Measurements from ENCODE around the gene KLC1. TPM values are rescaled to one million over a fixed set of nuclear protein-coding genes. Genes with fewer than 3 reads are reported as not detected.

KLC1 gene
- total RNA-seq, 1 donor from 2014 or later: 975 TPM

DNA sequence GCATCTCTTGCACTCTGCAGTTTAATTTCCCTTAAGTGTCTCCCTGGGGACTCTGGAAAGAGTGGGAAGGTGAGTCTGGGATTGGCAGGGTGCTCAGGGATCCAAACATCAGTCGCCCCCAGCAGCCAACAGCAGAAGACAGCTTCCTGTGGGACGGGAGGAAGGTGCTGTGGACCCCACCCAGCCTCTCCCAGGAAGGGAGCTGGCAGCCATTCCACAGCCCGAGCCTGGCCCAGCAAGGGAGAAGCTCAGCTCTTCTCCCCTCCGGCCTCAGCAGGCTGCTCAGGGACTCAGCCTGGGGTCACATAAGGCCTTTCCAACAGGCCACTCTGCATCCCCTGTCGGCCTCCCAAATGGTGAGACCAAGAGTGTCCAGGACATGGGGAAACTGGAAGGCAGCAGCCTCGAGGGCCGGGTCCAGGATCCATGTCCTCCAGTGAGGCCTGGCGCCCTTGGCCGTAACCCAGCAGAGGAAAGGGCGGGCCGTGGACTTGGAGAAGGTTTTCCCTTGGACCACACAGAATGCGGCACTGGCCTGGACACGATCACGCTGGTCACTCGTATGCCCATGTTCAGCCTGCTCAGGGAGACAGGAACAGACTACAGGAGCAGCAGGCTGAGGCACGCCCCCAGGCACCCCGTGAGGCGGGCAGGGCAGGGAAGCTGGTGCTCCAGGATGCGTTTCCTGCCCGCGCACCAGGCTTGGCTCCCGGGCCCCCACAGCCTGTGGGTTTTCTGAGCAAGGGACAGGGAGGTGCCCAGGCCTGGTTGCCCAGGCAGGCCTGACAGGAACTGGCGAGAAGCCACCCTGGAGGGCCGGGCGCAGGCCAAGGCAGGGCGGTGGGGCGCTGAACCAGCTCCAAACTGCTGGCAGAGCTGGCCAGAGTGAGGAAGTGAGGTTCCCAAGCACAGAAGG is 82.8 kb downstream of the KLC1 start:
- TF ChIP-seq, protein P1, sequence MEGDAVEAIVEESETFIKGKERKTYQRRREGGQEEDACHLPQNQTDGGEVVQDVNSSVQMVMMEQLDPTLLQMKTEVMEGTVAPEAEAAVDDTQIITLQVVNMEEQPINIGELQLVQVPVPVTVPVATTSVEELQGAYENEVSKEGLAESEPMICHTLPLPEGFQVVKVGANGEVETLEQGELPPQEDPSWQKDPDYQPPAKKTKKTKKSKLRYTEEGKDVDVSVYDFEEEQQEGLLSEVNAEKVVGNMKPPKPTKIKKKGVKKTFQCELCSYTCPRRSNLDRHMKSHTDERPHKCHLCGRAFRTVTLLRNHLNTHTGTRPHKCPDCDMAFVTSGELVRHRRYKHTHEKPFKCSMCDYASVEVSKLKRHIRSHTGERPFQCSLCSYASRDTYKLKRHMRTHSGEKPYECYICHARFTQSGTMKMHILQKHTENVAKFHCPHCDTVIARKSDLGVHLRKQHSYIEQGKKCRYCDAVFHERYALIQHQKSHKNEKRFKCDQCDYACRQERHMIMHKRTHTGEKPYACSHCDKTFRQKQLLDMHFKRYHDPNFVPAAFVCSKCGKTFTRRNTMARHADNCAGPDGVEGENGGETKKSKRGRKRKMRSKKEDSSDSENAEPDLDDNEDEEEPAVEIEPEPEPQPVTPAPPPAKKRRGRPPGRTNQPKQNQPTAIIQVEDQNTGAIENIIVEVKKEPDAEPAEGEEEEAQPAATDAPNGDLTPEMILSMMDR (IDR thresholded peaks at IDR 0.05; ENCODE audit: partially characterized antibody, unreplicated experiment): no peak
- Mint-ChIP-seq H3K4me3 (ENCODE audit: unreplicated experiment) (no peak overlapping the region), H3K27me3 (ENCODE audit: unreplicated experiment) (peaks cover 41% of the 10 kb centered on the region), H3K9me3 (ENCODE audit: unreplicated experiment) (peaks cover 44% of the 10 kb centered on the region), H3K36me3 (ENCODE audit: unreplicated experiment) (peaks cover 1% of the 10 kb centered on the region), H3K4me1 (ENCODE audit: low read depth, unreplicated experiment) (peaks cover 23% of the 10 kb centered on the region), H3K27ac (ENCODE audit: unreplicated experiment) (peak overlapping the region; percentile 73)
- DNase-seq: no peak

DNA sequence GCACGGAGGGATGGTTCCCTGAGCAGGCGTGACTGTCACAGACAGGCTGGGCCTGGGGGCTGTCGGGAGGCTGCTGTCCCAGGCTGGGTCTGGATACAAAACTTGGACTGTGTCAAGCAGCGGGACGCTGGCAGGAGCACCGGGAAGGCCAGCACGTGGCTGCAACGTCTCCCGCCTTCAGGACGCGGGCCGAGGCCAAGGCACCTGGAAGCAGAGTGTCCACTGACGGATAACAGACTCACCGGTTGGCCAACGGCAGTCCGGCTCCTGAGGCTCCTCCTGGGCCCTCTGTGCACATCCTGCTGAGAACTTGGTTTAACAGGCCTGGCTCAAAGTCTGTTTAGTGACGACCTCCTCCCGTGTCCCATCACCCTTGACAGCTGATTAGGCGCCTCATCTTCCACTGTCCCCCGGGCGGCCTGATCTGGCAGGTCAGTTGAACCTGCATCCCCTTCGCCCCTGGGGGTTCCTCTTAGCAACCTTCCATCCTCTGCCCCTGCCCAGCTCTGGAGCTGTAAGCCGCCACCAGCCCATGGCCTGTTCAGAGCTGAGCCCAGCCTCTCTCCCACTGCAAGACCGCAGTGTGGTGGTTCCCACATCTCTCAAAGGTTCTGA is 83.7 kb downstream of the KLC1 start:
- Mint-ChIP-seq H3K9me3 (ENCODE audit: unreplicated experiment) (peaks cover 48% of the 10 kb centered on the region), H3K4me1 (ENCODE audit: low read depth, unreplicated experiment) (peaks cover 30% of the 10 kb centered on the region), H3K27me3 (ENCODE audit: unreplicated experiment) (peaks cover 47% of the 10 kb centered on the region), H3K27ac (ENCODE audit: unreplicated experiment) (peak overlapping the region; percentile 81), H3K4me3 (ENCODE audit: unreplicated experiment) (peak overlapping the region; percentile 20), H3K36me3 (ENCODE audit: unreplicated experiment) (peaks cover 9% of the 10 kb centered on the region)
- no peak for DNase-seq
- TF ChIP-seq, protein P1 (IDR thresholded peaks at IDR 0.05; ENCODE audit: partially characterized antibody, unreplicated experiment): no peak

DNA sequence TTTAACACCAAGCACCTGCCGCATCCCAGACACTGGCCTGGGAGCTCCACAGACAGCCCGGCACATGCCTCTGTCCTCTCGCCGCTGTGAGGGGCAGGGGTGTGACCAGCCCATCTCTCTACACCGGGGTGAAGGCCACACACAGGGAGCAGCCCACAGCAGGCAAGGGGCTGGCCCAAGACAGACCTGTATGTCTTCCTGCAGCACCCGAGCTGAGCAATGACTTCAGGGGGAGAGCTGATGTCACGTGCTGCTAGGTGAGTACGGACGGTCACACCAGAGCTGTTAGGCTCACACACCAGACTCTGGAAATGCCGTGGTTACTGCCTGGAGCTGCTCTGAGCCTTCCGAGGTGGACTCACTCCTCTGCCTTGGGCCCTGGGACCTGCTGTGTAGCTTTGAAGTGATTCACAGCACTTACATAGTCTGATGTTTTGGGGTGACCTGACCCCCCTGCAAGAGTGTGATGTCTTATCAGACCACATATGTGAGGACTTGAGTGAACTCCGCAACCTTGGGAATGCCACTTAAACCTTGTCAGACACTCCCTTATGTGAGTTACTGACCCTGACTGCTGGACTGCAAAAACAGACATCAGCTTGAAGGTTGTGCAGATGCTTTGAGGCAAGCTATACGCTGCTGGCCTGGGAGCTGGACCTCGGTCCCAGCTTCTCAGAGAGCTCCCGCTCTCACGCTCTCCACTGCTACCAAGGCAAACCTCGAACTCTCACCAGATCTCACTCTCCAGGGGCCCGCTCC is 84.5 kb downstream of the KLC1 start:
- H3K9me3 Mint-ChIP-seq (ENCODE audit: unreplicated experiment): peaks cover 45% of the 10 kb centered on the region
- TF ChIP-seq, protein P1 (IDR thresholded peaks at IDR 0.05; ENCODE audit: partially characterized antibody, unreplicated experiment): no peak
- H3K27ac Mint-ChIP-seq (ENCODE audit: unreplicated experiment): peak overlapping the region; percentile 81
- peaks cover 36% of the 10 kb centered on the region for H3K4me1 Mint-ChIP-seq (ENCODE audit: low read depth, unreplicated experiment)
- DNase-seq: no peak
- H3K27me3 Mint-ChIP-seq (ENCODE audit: unreplicated experiment): peaks cover 43% of the 10 kb centered on the region
- peak overlapping the region; percentile 49 for H3K4me3 Mint-ChIP-seq (ENCODE audit: unreplicated experiment)
- H3K36me3 Mint-ChIP-seq (ENCODE audit: unreplicated experiment): peaks cover 9% of the 10 kb centered on the region

DNA sequence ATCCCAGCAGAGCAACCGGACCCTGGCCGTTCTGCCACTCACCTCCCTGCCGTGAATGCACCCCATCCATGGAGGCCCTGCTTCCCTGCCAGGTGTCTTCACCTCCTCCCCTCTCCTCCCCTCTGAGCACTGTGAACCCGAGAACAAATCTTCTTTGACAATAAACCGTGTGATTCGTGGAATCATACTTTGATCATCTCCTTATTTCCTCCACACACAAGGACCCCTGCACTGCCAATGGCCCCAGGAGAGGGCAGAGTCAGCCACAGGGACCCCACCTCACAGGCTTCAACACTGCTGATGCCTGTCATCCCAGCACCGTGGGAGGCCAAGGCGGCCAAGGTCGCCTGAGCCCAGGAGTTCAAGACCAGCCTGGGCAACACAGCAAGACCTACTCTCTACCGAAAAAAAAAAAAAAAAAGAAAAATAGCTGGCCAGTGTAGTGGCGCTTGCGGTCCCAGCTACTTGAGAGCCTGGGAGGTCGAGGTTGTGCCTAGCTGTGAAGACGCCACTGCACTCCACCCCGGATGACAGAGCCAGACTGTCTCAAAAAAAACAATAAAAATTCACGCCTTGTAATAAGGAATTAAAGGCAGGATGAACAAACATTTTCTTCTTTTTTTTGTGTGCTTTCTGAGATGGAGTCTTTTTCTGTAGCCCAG is 85.2 kb downstream of the KLC1 start:
- Mint-ChIP-seq H3K9me3 (ENCODE audit: unreplicated experiment) (peaks cover 37% of the 10 kb centered on the region), H3K27me3 (ENCODE audit: unreplicated experiment) (peaks cover 38% of the 10 kb centered on the region), H3K36me3 (ENCODE audit: unreplicated experiment) (peaks cover 9% of the 10 kb centered on the region), H3K27ac (ENCODE audit: unreplicated experiment) (peak overlapping the region; percentile 77), H3K4me3 (ENCODE audit: unreplicated experiment) (peak overlapping the region; percentile 49), H3K4me1 (ENCODE audit: low read depth, unreplicated experiment) (peaks cover 33% of the 10 kb centered on the region)
- DNase-seq: no peak
- TF ChIP-seq, protein P1 (IDR thresholded peaks at IDR 0.05; ENCODE audit: partially characterized antibody, unreplicated experiment): no peak

All from glutamatergic neuron (in vitro differentiated cells).